Ovary (tissue), 3 donors: ENCODE data around the gene DIPK1C.

Source experiments
- CTCF ChIP-seq, 3 donors: fragments of 450-650 bp in 2 of 3; fragments of 200-600 bp in 1 of 3; IDR thresholded peaks; one replicate each; pipeline versions ENCODE4 v1.5.1 to v1.8.0; 2016 to 2022; ENCODE audit warnings: antibody characterized with exemption in 3 of 3, mild to moderate bottlenecking in 1 of 3
- POLR2A ChIP-seq: fragments of 450-650 bp; IDR thresholded peaks from one replicate; pipeline ENCODE4 v1.6.1; 2017; ENCODE audit warnings: antibody characterized with exemption, mild to moderate bottlenecking, moderate library complexity
- donor health status: DM: no; HTN: no; CAD: no.

- no peak for TF ChIP-seq CTCF (IDR thresholded peaks at IDR 0.05)
- no peak for TF ChIP-seq POLR2A
Observed at GRCh38 chr18:74488864-74489263, 31.8 kb upstream of the DIPK1C start.
